Skeletal muscle tissue (tissue), 4 donors: ENCODE data around the gene TMEM200B. TPM values are rescaled to one million over a fixed set of nuclear protein-coding genes. Genes with fewer than 3 reads are reported as not detected.

Experiments used
- H3K27ac ChIP-seq: one replicate; pipeline ENCODE4 v1.7.0; 2013; ENCODE audit warnings: mild to moderate bottlenecking, low read depth, low read length, inconsistent platforms
- H3K27me3 ChIP-seq, 3 donors: one replicate each; pipeline ENCODE4 v1.7.0; 2013; ENCODE audit warnings: low read length in 3 of 3; ENCODE audit not compliant: control insufficient read depth in 3 of 3, insufficient read depth in 3 of 3
- H3K36me3 ChIP-seq, 3 donors: one replicate each; pipeline ENCODE4 v1.7.0; 2013; ENCODE audit warnings: low read length in 3 of 3; ENCODE audit not compliant: control insufficient read depth in 3 of 3, insufficient read depth in 3 of 3
- H3K4me1 ChIP-seq, 3 donors: one replicate each; pipeline ENCODE4 v1.7.0; 2013; ENCODE audit warnings: low read length in 3 of 3, mild to moderate bottlenecking in 3 of 3; ENCODE audit not compliant: control insufficient read depth in 3 of 3, insufficient read depth in 3 of 3
- H3K4me3 ChIP-seq, 3 donors: one replicate each; pipeline ENCODE4 v1.7.0; 2013; ENCODE audit warnings: low read length in 3 of 3
- H3K9ac ChIP-seq, 3 donors: one replicate each; pipeline ENCODE4 v1.7.0; 2013; ENCODE audit warnings: low read length in 3 of 3, mild to moderate bottlenecking in 3 of 3, moderate library complexity in 2 of 3, low read depth in 1 of 3
- H3K9me3 ChIP-seq, 3 donors: one replicate each; pipeline ENCODE4 v1.7.0; 2013; ENCODE audit warnings: low read length in 3 of 3; ENCODE audit not compliant: control insufficient read depth in 3 of 3
- total RNA-seq: library from RNA; depleted of rRNA; stranded (reverse); fragments of >200 nt; gene quantifications from one replicate; pipeline ENCODE4 v1.2.3, GENCODE V29; 2014
- donor health status: Osteomylitis.

The TMEM200B gene
- total RNA-seq, 1 donor from 2014 or later, result 6.8 TPM

- H3K9ac ChIP-seq, result peak overlapping the region; percentile 68 to 81 (median 74)
- peak overlapping the region; percentile 65 to 72 (median 71) for H3K4me3 ChIP-seq
- H3K27ac ChIP-seq, result peak overlapping the region; percentile 91
- H3K36me3 ChIP-seq, result peaks cover 0 to 3% (median 0%) of the 10 kb centered on the region in 3 donors
- H3K9me3 ChIP-seq, result no peaks in the 10 kb centered on the region
- peaks cover 13 to 20% (median 16%) of the 10 kb centered on the region in 3 donors for H3K4me1 ChIP-seq
- H3K27me3 ChIP-seq, result peaks cover 36 to 47% (median 41%) of the 10 kb centered on the region in 3 donors
These were observed 898 bp upstream of the TMEM200B start for GRCh38 chr1:29124366-29125236.

- Histone ChIP-seq H3K27me3 (peaks cover 36 to 47% (median 41%) of the 10 kb centered on the region in 3 donors), H3K9ac (peak overlapping the region; percentile 72 to 81 (median 72))
These were observed 433 bp downstream of the TMEM200B start for GRCh38 chr1:29123053-29123886.

GRCh38 chr1:29122682-29123052 is 1.0 kb downstream of the TMEM200B start:
- H3K36me3 ChIP-seq, result peaks cover 2 to 3% (median 3%) of the 10 kb centered on the region in 3 donors
- H3K9ac ChIP-seq, result peak overlapping the region; percentile 72 to 81 (median 72)
- peak overlapping the region; percentile 56 to 64 (median 63) for H3K4me3 ChIP-seq
- H3K27ac ChIP-seq, result peak overlapping the region; percentile 91
- peaks cover 36 to 47% (median 41%) of the 10 kb centered on the region in 3 donors for H3K27me3 ChIP-seq
- peaks cover 13 to 20% (median 16%) of the 10 kb centered on the region in 3 donors for H3K4me1 ChIP-seq
- H3K9me3 ChIP-seq, result no peaks in the 10 kb centered on the region

More at GRCh38 chr1:29123053-29123886, 433 bp downstream of the TMEM200B start:
- Histone ChIP-seq H3K4me1 (peaks cover 13 to 20% (median 16%) of the 10 kb centered on the region in 3 donors), H3K27ac (peak overlapping the region; percentile 91), H3K4me3 (peak overlapping the region; percentile 56 to 64 (median 63)), H3K36me3 (peaks cover 0 to 3% (median 3%) of the 10 kb centered on the region in 3 donors), H3K9me3 (no peaks in the 10 kb centered on the region)

GRCh38 chr1:29121936-29122681 is 1.6 kb downstream of the TMEM200B start:
- Histone ChIP-seq H3K9ac (peak overlapping the region; percentile 43 to 81 (median 72)), H3K27me3 (peaks cover 36 to 47% (median 41%) of the 10 kb centered on the region in 3 donors), H3K36me3 (peaks cover 3 to 8% (median 5%) of the 10 kb centered on the region in 3 donors), H3K4me1 (peaks cover 13 to 20% (median 16%) of the 10 kb centered on the region in 3 donors), H3K9me3 (no peaks in the 10 kb centered on the region), H3K27ac (peak overlapping the region; percentile 91), H3K4me3 (peak overlapping the region; percentile 51 to 64 (median 63))

- Histone ChIP-seq H3K27me3 (peaks cover 36 to 47% (median 41%) of the 10 kb centered on the region in 3 donors), H3K36me3 (peaks cover 4 to 9% (median 7%) of the 10 kb centered on the region in 3 donors), H3K4me1 (peaks cover 13 to 20% (median 16%) of the 10 kb centered on the region in 3 donors), H3K4me3 (peak overlapping the region in 1 of 3 donors; percentile 64), H3K9ac (peak overlapping the region in 2 of 3 donors; percentile 23 to 81), H3K27ac (no peak overlapping the region), H3K9me3 (no peaks in the 10 kb centered on the region)
These were observed 2.2 kb downstream of the TMEM200B start for GRCh38 chr1:29121516-29121935.

- peaks cover 13 to 20% (median 16%) of the 10 kb centered on the region in 3 donors for H3K4me1 ChIP-seq
- peaks cover 32 to 47% (median 41%) of the 10 kb centered on the region in 3 donors for H3K27me3 ChIP-seq
- no peaks in the 10 kb centered on the region for H3K9me3 ChIP-seq
- no peak overlapping the region for H3K4me3 ChIP-seq
- H3K27ac ChIP-seq, result no peak overlapping the region
- H3K36me3 ChIP-seq, result peaks cover 6 to 9% (median 7%) of the 10 kb centered on the region in 3 donors
- H3K9ac ChIP-seq, result no peak overlapping the region
These were observed 2.7 kb downstream of the TMEM200B start for GRCh38 chr1:29120947-29121485.

- Histone ChIP-seq H3K4me3 (no peak overlapping the region), H3K36me3 (peaks cover 9 to 15% (median 10%) of the 10 kb centered on the region in 3 donors), H3K27me3 (peaks cover 29 to 40% (median 37%) of the 10 kb centered on the region in 3 donors), H3K9ac (no peak overlapping the region), H3K9me3 (no peaks in the 10 kb centered on the region), H3K27ac (no peak overlapping the region), H3K4me1 (peaks cover 13 to 20% (median 16%) of the 10 kb centered on the region in 3 donors)
These were observed 3.3 kb downstream of the TMEM200B start for GRCh38 chr1:29120367-29120766.

- H3K9ac ChIP-seq, result no peak overlapping the region
- H3K27me3 ChIP-seq, result peaks cover 25 to 33% (median 30%) of the 10 kb centered on the region in 3 donors
- no peak overlapping the region for H3K4me3 ChIP-seq
- no peaks in the 10 kb centered on the region for H3K9me3 ChIP-seq
- peaks cover 13 to 17% (median 15%) of the 10 kb centered on the region in 3 donors for H3K4me1 ChIP-seq
- no peak overlapping the region for H3K27ac ChIP-seq
- H3K36me3 ChIP-seq, result peaks cover 10 to 17% (median 11%) of the 10 kb centered on the region in 3 donors
These were observed 4.4 kb downstream of the TMEM200B start for GRCh38 chr1:29119121-29119929.
